ENCODE measurements around the gene INAFM1. TPM values are rescaled to one million over a fixed set of nuclear protein-coding genes. Genes with fewer than 3 reads are reported as not detected.

The INAFM1 gene
- total and polyA plus RNA-seq, 2 donors (not counting 3 experiments of a cell fraction or from before 2014, with no cell fraction given), result 2.8 to 8.3 TPM

GRCh38 chr19:47228937-47229675, 45.6 kb upstream of the INAFM1 start:
- Histone ChIP-seq H3K4me2 (ENCODE audit: insufficient read depth, low read length) (peak overlapping the region; percentile 57), H3K4me3 (replicated peaks in 1 of 3; ENCODE audit: insufficient read depth in 1 of 3, low read depth in 1 of 3, low read length in 3 of 3) (peak overlapping the region in 2 of 3 experiments; percentile 70 to 93), H2AFZ (ENCODE audit: low read depth, low read length) (no peak overlapping the region), H3K79me2 (ENCODE audit: control insufficient read depth, insufficient read depth, low read length) (peaks cover 9% of the 10 kb centered on the region), H3K4me1 (ENCODE audit: control insufficient read depth, extremely low read depth, insufficient read depth, low read length) (peaks cover 36% of the 10 kb centered on the region), H4K20me1 (replicated peaks; ENCODE audit: control insufficient read depth, extremely low read depth, insufficient read depth, low read length) (no peaks in the 10 kb centered on the region), H3K9ac (replicated peaks; ENCODE audit: extremely low read depth, insufficient read depth, low read length) (peak overlapping the region; percentile 57), H3K27me3 (ENCODE audit: control insufficient read depth in 2 of 2, insufficient read depth in 2 of 2, low read length in 2 of 2) (no peaks in the 10 kb centered on the region), H3K9me1 (replicated peaks; ENCODE audit: control insufficient read depth, extremely low read depth, insufficient read depth, low read length) (no peaks in the 10 kb centered on the region), H3K36me3 (ENCODE audit: control insufficient read depth in 2 of 2, extremely low read depth in 1 of 2, insufficient read depth in 2 of 2, low read length in 2 of 2) (no peaks in the 10 kb centered on the region), H3K9me3 (replicated peaks; ENCODE audit: control insufficient read depth, insufficient read depth, low read length) (no peaks in the 10 kb centered on the region), H3K27ac (ENCODE audit: insufficient read depth, low read depth, low read length) (no peak overlapping the region)
- FAIRE-seq (peak; percentile 24), DNase-seq (ENCODE audit: low read depth, low spot score) (peak; percentile 67)
- ChIA-PET POLR2A (interaction anchor here (1.5 kb wide), 1 partner anchor 27 kb away, joined by 3 read pairs; the partner anchor contains the start of gene CCDC9), CTCF (interaction anchor here (1.1 to 3.1 kb wide), 3 partner anchors 14 to 18 kb away, joined by 3 to 31 read pairs (median 3); no protein-coding TSS in a partner anchor)
- dilution Hi-C loops (cut with MboI; ENCODE audit: extremely low pct_ligation_motif_present, low sequenced_read_pairs) (no loop called here), intact Hi-C loops (cut with micrococcal nuclease) (loop anchor here (1.0 kb wide), 1 partner anchor 45 kb away; the partner anchor contains the start of gene INAFM1)
- no TSS peak for BruUV-seq (replicated peaks)
- TF ChIP-seq POLR2A (IDR thresholded peaks at IDR 0.05; ENCODE audit: low read depth, low read length), result no peak
- TF ChIP-seq GATA2 (IDR thresholded peaks at IDR 0.05; ENCODE audit: insufficient read depth, insufficient read length, low read depth, low read length), result no peak
- no peak for TF ChIP-seq JUN (IDR thresholded peaks at IDR 0.05; ENCODE audit: borderline replicate concordance, insufficient read depth, insufficient read length, low read depth)
- TF ChIP-seq EZH2 (IDR thresholded peaks at IDR 0.05; ENCODE audit: borderline replicate concordance, low read depth, low read length, severe bottlenecking), result no peak
- TF ChIP-seq MAX (IDR thresholded peaks at IDR 0.05; ENCODE audit: insufficient read depth, insufficient read length), result no peak
- TF ChIP-seq CTCF (IDR thresholded peaks at IDR 0.05; ENCODE audit: extremely low read depth in 1 of 2, insufficient read depth in 1 of 2, low read depth in 1 of 2, low read length in 2 of 2), result no peak
- TF ChIP-seq FOS (IDR thresholded peaks at IDR 0.05; ENCODE audit: borderline replicate concordance, insufficient read depth, low read length), result no peak
- TF ChIP-seq POLR2AphosphoS5 (IDR thresholded peaks at IDR 0.05; ENCODE audit: insufficient read depth, low read depth, low read length), result no peak
- TF ChIP-seq MYC (IDR thresholded peaks at IDR 0.05; ENCODE audit: low read depth, low read length), result no peak

Data from endothelial cell of umbilical vein (primary cell).